Activated T-cell treated with anti-CD3 and anti-CD28 coated beads, Interleukin-2, amount 50 U/mL, for 72 hours (primary cell): ENCODE data around the gene SSH3. TPM values are rescaled to one million over a fixed set of nuclear protein-coding genes. Genes with fewer than 3 reads are reported as not detected.

Experiments
- ATAC-seq, 2 donors: fragments of 150-1000 bp; cut with Tn5 transposase; replicated peaks in 1 of 2; 2 replicates each; pipeline ENCODE4 v1.10.0; 2021; ENCODE audit warnings: moderate library complexity in 2 of 2, mild to moderate bottlenecking in 1 of 2
- DNase-seq, 2 donors: peaks; one replicate each; pipeline ENCODE4 v3.0.0; 2021 to 2022; ENCODE audit warnings: mixed read lengths in 1 of 2
- H3K27ac Mint-ChIP-seq: one replicate; pipeline ENCODE4 v1.8.0; 2022; ENCODE audit warnings: mild to moderate bottlenecking, moderate library complexity, mixed read lengths
- H3K27me3 Mint-ChIP-seq: one replicate; pipeline ENCODE4 v1.8.0; 2022; ENCODE audit warnings: low read depth, mixed read lengths
- H3K36me3 Mint-ChIP-seq, 2 donors: one replicate each; pipeline ENCODE4 v1.8.0; 2022; ENCODE audit warnings: mixed read lengths in 2 of 2, mild to moderate bottlenecking in 1 of 2; ENCODE audit not compliant: insufficient read depth in 2 of 2
- H3K4me1 Mint-ChIP-seq: one replicate; pipeline ENCODE4 v1.8.0; 2022; ENCODE audit warnings: low read depth, mixed read lengths
- H3K4me3 Mint-ChIP-seq, 2 donors: one replicate each; pipeline ENCODE4 v1.8.0; 2022; ENCODE audit warnings: mild to moderate bottlenecking in 2 of 2, mixed read lengths in 2 of 2, moderate library complexity in 2 of 2
- H3K9me3 Mint-ChIP-seq, 2 donors: one replicate each; pipeline ENCODE4 v1.8.0; 2022; ENCODE audit warnings: mixed read lengths in 2 of 2
- total RNA-seq, 2 donors: library from RNA; stranded (reverse); gene quantifications; one replicate each; pipeline ENCODE4 v1.2.3, GENCODE V29; 2022

The SSH3 gene
- total RNA-seq, 2 donors from 2014 or later: 13.3 to 20.3 TPM

- peaks cover 65% of the 10 kb centered on the region for H3K4me1 Mint-ChIP-seq
- ATAC-seq: no peak
- H3K27ac Mint-ChIP-seq: peak overlapping the region; percentile 76
- H3K4me3 Mint-ChIP-seq: peak overlapping the region; percentile 78 to 88
- no peak for DNase-seq
- peaks cover 11 to 16% of the 10 kb centered on the region in 2 donors for H3K36me3 Mint-ChIP-seq
- H3K9me3 Mint-ChIP-seq: no peaks in the 10 kb centered on the region
- no peaks in the 10 kb centered on the region for H3K27me3 Mint-ChIP-seq
These were observed 39.1 kb upstream of the SSH3 start for GRCh38 chr11:67264260-67264659.

- Mint-ChIP-seq H3K4me1 (peaks cover 73% of the 10 kb centered on the region), H3K36me3 (peaks cover 12 to 16% of the 10 kb centered on the region in 2 donors), H3K4me3 (peak overlapping the region; percentile 78 to 88), H3K27ac (peak overlapping the region; percentile 76), H3K9me3 (no peaks in the 10 kb centered on the region), H3K27me3 (no peaks in the 10 kb centered on the region)
- ATAC-seq (peak; percentile 18 to 20), DNase-seq (peak in 1 of 2 donors; percentile 62)
These were observed 38.3 kb upstream of the SSH3 start for GRCh38 chr11:67264877-67265632.

- Mint-ChIP-seq H3K36me3 (peaks cover 19 to 24% of the 10 kb centered on the region in 2 donors), H3K4me1 (peaks cover 77% of the 10 kb centered on the region), H3K27me3 (no peaks in the 10 kb centered on the region), H3K4me3 (peak overlapping the region; percentile 78 to 88), H3K27ac (peak overlapping the region; percentile 64), H3K9me3 (no peaks in the 10 kb centered on the region)
- DNase-seq (peak; percentile 81 to 93), ATAC-seq (peak; percentile 31 to 39)
These were observed 37.5 kb upstream of the SSH3 start for GRCh38 chr11:67265633-67266448.

- Mint-ChIP-seq H3K4me3 (peak within 1 kb of the TSS; percentile 97 to 98), H3K27ac (peak within 1 kb of the TSS; percentile 92), H3K36me3 (peaks cover 20 to 27% of the 10 kb centered on the region in 2 donors), H3K27me3 (no peaks in the 10 kb centered on the region), H3K4me1 (peaks cover 79% of the 10 kb centered on the region), H3K9me3 (no peaks in the 10 kb centered on the region)
- DNase-seq (peak; percentile 64 to 67), ATAC-seq (peak; percentile 12 to 14)
These were observed 36.7 kb upstream of the SSH3 start, which contains the start of gene GRK2 for GRCh38 chr11:67266449-67267187. Gene GRK2, plus strand, starts transcription at chr11:67266473. Its CDS starts 227 bp downstream, at chr11:67266700.

DNA sequence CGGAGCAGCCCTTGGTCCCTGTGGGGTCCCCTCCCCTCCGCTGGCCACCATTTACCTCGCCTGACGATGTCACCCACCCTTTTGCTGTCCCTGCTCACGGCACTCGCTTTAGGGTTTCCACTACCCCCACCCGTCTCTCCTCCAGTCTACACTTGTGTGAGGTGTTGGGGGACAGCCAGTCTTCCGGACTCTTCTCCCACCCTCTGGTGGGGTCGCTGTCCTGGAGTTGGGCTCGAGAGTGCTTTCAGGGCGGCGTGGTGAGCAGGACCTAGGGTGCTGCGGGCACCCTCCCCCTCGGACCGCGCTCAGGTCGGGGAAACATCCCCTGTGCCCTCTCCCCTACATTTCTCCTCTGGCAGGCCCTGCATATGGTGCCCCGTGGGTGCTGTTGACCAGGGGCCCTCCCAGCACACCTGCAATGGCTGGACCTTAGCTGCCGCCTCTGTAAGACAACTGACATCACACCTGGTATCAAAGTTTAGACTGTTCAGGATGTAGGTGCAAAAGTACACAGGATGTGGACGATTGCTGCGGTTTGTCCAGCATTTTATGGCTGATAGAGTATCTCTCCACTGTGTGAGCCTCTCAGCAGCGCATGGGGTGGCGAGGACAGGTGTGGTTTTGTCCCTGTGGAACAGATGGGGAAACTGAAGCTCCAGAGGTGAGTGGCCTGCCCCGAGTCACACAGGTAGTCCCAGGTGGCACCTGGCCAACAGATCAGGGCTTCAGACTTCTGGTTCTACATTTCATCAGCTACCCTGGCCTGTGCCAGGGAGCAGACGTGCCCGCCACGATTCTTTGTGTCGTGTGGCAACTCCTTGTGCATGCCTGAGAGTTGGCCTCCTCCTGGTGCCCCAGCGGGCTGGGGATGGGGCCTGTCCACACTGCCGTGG lies 35.9 kb upstream of the SSH3 start:
- peaks cover 20 to 27% of the 10 kb centered on the region in 2 donors for H3K36me3 Mint-ChIP-seq

DNA sequence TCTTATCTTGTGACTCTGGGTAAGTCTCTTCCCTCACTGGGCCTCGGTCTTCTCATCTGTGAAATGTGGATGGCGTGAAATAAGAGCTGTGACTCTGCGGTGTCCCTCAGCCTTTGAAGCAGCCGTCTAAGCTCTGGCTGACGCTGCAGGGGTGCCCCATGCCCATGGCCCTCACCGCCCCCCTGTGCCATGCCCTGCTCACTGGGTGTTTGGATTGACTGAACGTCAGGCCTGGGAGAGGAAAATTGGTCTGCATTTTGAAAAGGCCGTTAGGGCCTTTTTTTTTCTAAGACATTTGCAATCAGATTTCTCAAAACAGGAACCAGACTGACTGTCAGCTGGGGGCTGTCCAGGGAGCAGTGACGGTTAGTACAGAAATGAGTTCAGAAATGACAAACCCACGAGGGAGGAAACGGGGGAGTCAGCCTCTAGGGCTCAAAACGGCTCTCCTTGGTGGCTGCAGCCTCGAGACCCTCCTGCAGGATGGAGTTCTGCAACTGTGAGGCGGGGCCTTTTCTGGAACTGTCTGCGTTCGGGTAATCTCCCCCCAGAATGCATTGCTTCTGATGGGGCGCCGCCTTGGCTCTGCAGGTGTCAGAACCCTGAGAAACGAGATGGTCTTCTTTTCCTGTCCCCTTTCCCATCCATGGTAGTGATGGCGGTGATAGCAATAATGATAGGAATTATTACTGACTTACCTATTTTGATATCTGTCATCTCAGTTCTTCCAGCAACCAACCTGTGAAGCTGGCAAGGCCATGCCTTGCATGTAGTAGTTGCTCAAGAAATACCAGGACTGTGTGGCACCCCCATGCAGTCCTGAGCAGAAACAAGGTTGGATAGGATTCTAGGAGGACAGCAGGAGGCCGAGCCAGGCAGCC lies 35.0 kb upstream of the SSH3 start:
- H3K36me3 Mint-ChIP-seq: peaks cover 20 to 27% of the 10 kb centered on the region in 2 donors
- H3K4me3 Mint-ChIP-seq: peak overlapping the region; percentile 97 to 98
- no peaks in the 10 kb centered on the region for H3K27me3 Mint-ChIP-seq
- peak overlapping the region; percentile 92 for H3K27ac Mint-ChIP-seq
- DNase-seq (peak; percentile 83 to 89), ATAC-seq (peak; percentile 70 to 71)
- peaks cover 79% of the 10 kb centered on the region for H3K4me1 Mint-ChIP-seq
- no peaks in the 10 kb centered on the region for H3K9me3 Mint-ChIP-seq

More for the DNA sequence above, 35.9 kb upstream of the SSH3 start:
- DNase-seq: no peak
- no peaks in the 10 kb centered on the region for H3K9me3 Mint-ChIP-seq
- H3K4me1 Mint-ChIP-seq: peaks cover 79% of the 10 kb centered on the region
- H3K27ac Mint-ChIP-seq: peak overlapping the region; percentile 92
- no peaks in the 10 kb centered on the region for H3K27me3 Mint-ChIP-seq
- H3K4me3 Mint-ChIP-seq: peak overlapping the region; percentile 97 to 98
- no peak for ATAC-seq

- ATAC-seq: no peak
- Mint-ChIP-seq H3K27me3 (no peaks in the 10 kb centered on the region), H3K9me3 (no peaks in the 10 kb centered on the region), H3K36me3 (peaks cover 20 to 27% of the 10 kb centered on the region in 2 donors), H3K27ac (no peak overlapping the region), H3K4me3 (peak overlapping the region; percentile 97 to 98), H3K4me1 (peaks cover 79% of the 10 kb centered on the region)
- DNase-seq: no peak
These were observed 34.4 kb upstream of the SSH3 start for GRCh38 chr11:67268962-67269268.

- Mint-ChIP-seq H3K36me3 (peaks cover 20 to 30% of the 10 kb centered on the region in 2 donors), H3K4me3 (peak overlapping the region; percentile 97 to 98), H3K9me3 (no peaks in the 10 kb centered on the region), H3K27me3 (no peaks in the 10 kb centered on the region), H3K27ac (peak overlapping the region; percentile 87), H3K4me1 (peaks cover 78% of the 10 kb centered on the region)
- ATAC-seq: no peak
- no peak for DNase-seq
These were observed 33.7 kb upstream of the SSH3 start for GRCh38 chr11:67269401-67270255.

GRCh38 chr11:67270256-67271204 lies 32.8 kb upstream of the SSH3 start:
- H3K27ac Mint-ChIP-seq: peak overlapping the region; percentile 87
- no peaks in the 10 kb centered on the region for H3K9me3 Mint-ChIP-seq
- H3K27me3 Mint-ChIP-seq: no peaks in the 10 kb centered on the region
- peaks cover 20 to 30% of the 10 kb centered on the region in 2 donors for H3K36me3 Mint-ChIP-seq
- peaks cover 78% of the 10 kb centered on the region for H3K4me1 Mint-ChIP-seq
- DNase-seq (no peak), ATAC-seq (no peak)
- peak overlapping the region; percentile 97 to 98 for H3K4me3 Mint-ChIP-seq

DNA sequence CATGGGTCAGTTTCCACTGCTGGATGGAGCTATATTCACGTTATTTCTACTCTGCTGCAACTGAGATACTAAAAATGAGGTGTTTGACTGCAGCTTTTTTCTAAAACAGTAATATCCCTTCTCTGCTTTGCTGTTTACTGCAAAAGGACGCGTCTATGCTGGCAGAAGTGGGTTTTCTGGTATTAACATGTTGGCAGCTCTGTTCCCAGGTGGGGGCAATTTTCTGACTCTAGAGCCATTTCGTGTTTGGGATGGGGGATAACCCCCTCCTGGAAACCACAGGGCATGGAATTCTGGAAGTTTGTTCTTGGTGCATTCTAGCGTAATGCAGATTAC lies 32.2 kb upstream of the SSH3 start:
- Mint-ChIP-seq H3K36me3 (peaks cover 20 to 31% of the 10 kb centered on the region in 2 donors), H3K27me3 (no peaks in the 10 kb centered on the region), H3K27ac (peak overlapping the region; percentile 87), H3K4me1 (peaks cover 78% of the 10 kb centered on the region), H3K9me3 (no peaks in the 10 kb centered on the region), H3K4me3 (peak overlapping the region; percentile 97 to 98)
- DNase-seq (no peak), ATAC-seq (no peak)
